ENCODE data around the gene TMEM255B.
"Not testable (repeated sequence)": the region's sequence is repeated elsewhere in the genome, so short reads cannot be mapped to it uniquely, and the experiment has no call there.

The TMEM255B gene

GRCh38 chr13:113749967-113750366 lies 9.1 kb upstream of the TMEM255B start:
- no peak for DNase-seq

GRCh38 chr13:113750554-113751399 lies 8.2 kb upstream of the TMEM255B start:
- DNase-seq: no peak

GRCh38 chr13:113751491-113751890 lies 7.5 kb upstream of the TMEM255B start:
- no peak for DNase-seq

- DNase-seq: not testable (repeated sequence)
Observed at GRCh38 chr13:113752211-113752986, 6.6 kb upstream of the TMEM255B start.

- DNase-seq: no peak
Observed at GRCh38 chr13:113753171-113753570, 5.9 kb upstream of the TMEM255B start.

GRCh38 chr13:113754242-113754641 lies 4.8 kb upstream of the TMEM255B start:
- no peak for DNase-seq

- DNase-seq: no peak
Observed at GRCh38 chr13:113754691-113755090, 4.3 kb upstream of the TMEM255B start.

- no peak for DNase-seq
Observed at GRCh38 chr13:113756441-113757097, 2.5 kb upstream of the TMEM255B start.

GRCh38 chr13:113759525-113760137 lies 605 bp downstream of the TMEM255B start:
- no peak for DNase-seq

GRCh38 chr13:113761136-113761535 lies 2.1 kb downstream of the TMEM255B start:
- no peak for DNase-seq

- DNase-seq: no peak
Observed at GRCh38 chr13:113762075-113762474, 3.0 kb downstream of the TMEM255B start.

GRCh38 chr13:113762538-113762937 lies 3.5 kb downstream of the TMEM255B start:
- no peak for DNase-seq

- DNase-seq: no peak
Observed at GRCh38 chr13:113763254-113763653, 4.2 kb downstream of the TMEM255B start.

- no peak for DNase-seq
Observed at GRCh38 chr13:113763961-113764792, 5.2 kb downstream of the TMEM255B start.

GRCh38 chr13:113764793-113765563 lies 6.0 kb downstream of the TMEM255B start:
- DNase-seq: no peak

GRCh38 chr13:113765564-113765910 lies 6.5 kb downstream of the TMEM255B start:
- no peak for DNase-seq

- DNase-seq: no peak
Observed at GRCh38 chr13:113766035-113766800, 7.2 kb downstream of the TMEM255B start.

GRCh38 chr13:113767366-113767765 lies 8.3 kb downstream of the TMEM255B start:
- DNase-seq: no peak

- DNase-seq: no peak
Observed at GRCh38 chr13:113768018-113768905, 9.2 kb downstream of the TMEM255B start.

GRCh38 chr13:113769106-113769505 lies 10.1 kb downstream of the TMEM255B start:
- no peak for DNase-seq
